Sciatic nerve (tissue), 2 donors: Measurements from ENCODE around the gene ARHGAP20. TPM values are rescaled to one million over a fixed set of nuclear protein-coding genes. Genes with fewer than 3 reads are reported as not detected.

Experiments
- ATAC-seq: fragments of 200-7000 bp; cut with Tn5 transposase; one replicate; pipeline ENCODE4 v1.9.1; 2020; ENCODE audit warnings: mild to moderate bottlenecking, moderate library complexity
- DNase-seq: peaks from one replicate; pipeline ENCODE4 v3.0.0-alpha.2; 2020; ENCODE audit warnings: low spot score
- intact Hi-C: fragments of 100-400 bp; cut with DNase I; formaldehyde crosslinking; loops from one replicate; pipeline ENCODE4 v1.14.2; 2022
- total RNA-seq: library from RNA; stranded (reverse); fragmentation: NEBNext Ultra II Directional; extraction: Animal tissue kit (Norgen Biotek cat#: 25700); gene quantifications from one replicate; pipeline ENCODE4 v1.2.1, GENCODE V29; 2021
- donor health status: DM: no; HTN: no; CAD: no.
- donor health status: DM: no; HTN: no; CAD: no.

Gene ARHGAP20
- total RNA-seq, 1 donor from 2014 or later = 7.7 TPM

DNA sequence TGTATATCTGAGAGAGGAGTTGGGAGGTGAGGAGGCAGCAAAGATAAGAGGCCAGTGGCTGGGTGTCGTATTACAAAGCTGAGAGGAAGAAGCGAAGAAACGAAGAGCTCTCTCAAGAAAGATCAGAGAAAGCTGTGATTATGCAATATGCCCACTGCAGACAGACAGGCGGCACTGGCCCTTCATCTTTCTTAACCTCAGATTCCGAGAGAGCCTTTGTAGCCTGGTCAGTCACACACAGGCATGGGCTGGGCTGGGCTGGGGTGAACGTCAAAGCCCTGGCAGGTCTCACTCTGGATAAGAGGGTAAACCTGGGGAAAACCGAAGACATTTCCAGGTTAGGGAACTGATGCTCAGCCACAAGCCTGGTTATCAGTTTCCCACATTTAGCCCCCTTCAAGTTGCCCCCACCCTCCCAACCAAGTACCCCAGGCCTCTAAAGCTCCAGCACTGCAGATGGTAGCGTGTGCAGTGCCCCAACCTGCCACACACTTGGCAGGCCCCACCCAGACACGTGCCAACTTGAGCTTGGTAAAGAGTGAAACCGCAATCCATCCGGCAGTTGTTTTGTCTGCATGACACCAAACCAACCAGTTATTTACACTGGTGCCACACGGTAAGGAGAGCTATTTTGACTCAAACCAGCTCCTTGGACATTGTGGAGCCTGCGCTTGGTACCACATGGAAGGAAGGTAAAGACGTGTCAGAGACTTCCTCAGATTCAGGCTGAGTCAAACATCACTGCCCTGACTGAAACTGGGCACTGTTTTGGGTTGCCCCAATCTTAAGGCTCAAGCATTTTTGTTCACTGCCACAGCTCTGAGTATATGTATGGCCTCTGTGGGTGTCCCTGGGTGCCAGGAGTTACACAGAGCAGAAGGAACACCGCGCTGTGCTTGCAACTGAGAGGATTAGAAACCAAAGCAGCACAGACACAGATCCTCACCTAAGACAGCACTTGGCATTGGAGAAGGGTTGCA lies 146.6 kb downstream of the ARHGAP20 start:
- intact Hi-C loops = no loop called here
- DNase-seq = no peak
- ATAC-seq = peak; percentile 84

GRCh38 chr11:110564676-110565356 lies 147.4 kb downstream of the ARHGAP20 start:
- no peak for ATAC-seq
- intact Hi-C loops = no loop called here
- DNase-seq = no peak

DNA sequence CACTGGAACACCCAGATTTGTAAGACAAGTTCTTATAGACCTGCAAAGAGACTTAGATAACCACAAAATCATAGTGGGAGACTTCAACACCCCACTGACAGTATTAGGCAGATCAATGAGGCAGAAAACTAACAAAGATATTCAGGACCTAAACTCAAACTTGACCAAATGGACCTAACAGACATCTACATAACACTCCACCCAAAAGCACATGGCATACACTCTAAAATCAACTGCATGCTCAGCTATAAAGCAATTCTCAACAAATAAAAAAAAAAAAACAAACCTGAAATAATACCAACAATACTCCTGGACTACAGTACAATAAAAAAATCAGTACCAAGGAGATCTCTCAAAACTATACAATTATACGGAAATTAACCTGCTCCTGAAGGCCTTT lies 167.5 kb downstream of the ARHGAP20 start:
- ATAC-seq (no peak), DNase-seq (no peak)
- intact Hi-C loops = no loop called here

DNA sequence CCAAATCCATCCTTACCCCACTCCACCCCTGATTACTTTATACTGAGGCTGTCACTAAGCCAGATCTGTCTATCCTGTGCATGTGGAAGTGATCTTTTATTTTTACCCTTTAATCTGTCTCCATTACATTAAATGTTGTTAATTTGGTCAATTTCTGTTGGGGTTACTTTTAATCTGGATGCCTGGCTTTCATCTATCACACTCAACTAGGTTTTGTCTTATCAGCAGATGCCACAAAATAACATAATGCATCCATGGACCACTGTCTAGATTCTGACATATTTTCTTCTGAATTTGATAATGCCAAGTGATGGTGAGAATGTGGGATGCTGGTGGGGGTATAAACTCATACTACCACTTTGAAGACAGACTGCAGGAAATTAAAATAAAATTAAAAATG lies 174.1 kb downstream of the ARHGAP20 start:
- ATAC-seq (no peak), DNase-seq (no peak)
- intact Hi-C loops = no loop called here

GRCh38 chr11:110530900-110531741 lies 181.1 kb downstream of the ARHGAP20 start:
- peak; percentile 88 for ATAC-seq
- intact Hi-C loops = no loop called here
- no peak for DNase-seq

DNA sequence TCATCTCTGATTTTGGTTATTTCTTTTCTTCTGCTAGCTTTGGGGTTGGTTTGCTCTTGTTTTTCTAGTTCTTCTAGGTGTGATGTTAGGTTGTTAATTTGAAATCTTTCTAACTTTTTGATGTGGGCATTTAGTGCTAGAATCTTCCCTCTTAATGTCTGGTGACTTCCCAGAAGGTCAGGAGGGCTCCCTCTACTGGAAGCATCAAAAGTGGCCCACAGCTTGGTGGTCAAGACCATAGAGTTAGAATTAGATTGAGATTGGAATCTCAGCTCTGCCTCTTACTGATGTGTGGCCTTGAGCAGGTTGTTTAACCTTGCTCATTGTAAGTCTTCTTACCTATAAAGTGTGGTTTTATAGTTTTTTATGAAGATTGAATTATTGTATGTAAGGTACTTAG lies 183.2 kb downstream of the ARHGAP20 start:
- DNase-seq (no peak), ATAC-seq (no peak)
- intact Hi-C loops = no loop called here

DNA sequence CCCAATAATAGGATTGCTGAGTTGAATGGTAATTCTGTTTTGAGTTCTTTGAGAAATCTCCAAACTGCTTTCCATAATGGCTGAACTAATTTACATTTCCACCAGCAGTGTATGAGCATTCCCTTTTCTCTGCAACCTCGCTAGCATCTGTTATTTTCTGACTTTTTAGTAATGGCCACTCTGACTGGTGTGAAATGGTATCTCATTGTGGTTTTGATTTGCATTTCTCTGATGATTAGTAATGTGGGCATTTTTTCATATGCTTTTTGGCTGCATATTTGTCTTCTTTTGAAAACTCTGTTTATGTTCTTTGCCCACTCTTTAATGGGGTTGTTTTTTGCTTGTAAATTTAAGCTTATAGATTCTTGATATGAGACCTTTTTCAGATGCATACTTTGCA lies 185.1 kb downstream of the ARHGAP20 start:
- DNase-seq = no peak
- no peak for ATAC-seq
- intact Hi-C loops = no loop called here
